ENCODE results near the gene TUBG2.

- TF ChIP-seq, protein P1, sequence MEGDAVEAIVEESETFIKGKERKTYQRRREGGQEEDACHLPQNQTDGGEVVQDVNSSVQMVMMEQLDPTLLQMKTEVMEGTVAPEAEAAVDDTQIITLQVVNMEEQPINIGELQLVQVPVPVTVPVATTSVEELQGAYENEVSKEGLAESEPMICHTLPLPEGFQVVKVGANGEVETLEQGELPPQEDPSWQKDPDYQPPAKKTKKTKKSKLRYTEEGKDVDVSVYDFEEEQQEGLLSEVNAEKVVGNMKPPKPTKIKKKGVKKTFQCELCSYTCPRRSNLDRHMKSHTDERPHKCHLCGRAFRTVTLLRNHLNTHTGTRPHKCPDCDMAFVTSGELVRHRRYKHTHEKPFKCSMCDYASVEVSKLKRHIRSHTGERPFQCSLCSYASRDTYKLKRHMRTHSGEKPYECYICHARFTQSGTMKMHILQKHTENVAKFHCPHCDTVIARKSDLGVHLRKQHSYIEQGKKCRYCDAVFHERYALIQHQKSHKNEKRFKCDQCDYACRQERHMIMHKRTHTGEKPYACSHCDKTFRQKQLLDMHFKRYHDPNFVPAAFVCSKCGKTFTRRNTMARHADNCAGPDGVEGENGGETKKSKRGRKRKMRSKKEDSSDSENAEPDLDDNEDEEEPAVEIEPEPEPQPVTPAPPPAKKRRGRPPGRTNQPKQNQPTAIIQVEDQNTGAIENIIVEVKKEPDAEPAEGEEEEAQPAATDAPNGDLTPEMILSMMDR (IDR thresholded peaks at IDR 0.05) = no peak
- TF ChIP-seq POLR2A (IDR thresholded peaks at IDR 0.05) = no peak
Measured at GRCh38 chr17:42667088-42667951, 8.2 kb downstream of the TUBG2 start.

Measured in thyroid gland (tissue), 4 donors.